ENCODE results near the gene HTRA2.

DNA sequence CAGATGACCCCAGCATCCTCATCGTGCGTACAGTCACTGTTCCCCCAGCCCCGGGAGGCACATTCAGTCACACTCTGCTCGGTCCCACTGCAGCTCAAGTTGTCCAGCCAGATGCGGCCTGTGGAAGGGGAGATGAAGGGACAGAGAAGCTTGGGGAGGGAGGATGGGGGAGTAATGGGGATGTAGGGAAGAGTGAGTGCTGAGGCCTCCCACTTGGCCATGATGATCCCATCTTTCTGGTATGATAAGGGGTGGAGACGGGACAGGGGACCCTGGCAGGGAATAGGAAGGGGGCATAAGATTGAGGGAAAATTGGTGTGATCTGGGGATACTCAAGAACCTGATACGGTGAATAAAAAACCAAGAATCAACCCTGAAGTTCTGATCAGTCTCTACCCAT lies 20.5 kb downstream of the HTRA2 start:
- TF ChIP-seq, protein P1, sequence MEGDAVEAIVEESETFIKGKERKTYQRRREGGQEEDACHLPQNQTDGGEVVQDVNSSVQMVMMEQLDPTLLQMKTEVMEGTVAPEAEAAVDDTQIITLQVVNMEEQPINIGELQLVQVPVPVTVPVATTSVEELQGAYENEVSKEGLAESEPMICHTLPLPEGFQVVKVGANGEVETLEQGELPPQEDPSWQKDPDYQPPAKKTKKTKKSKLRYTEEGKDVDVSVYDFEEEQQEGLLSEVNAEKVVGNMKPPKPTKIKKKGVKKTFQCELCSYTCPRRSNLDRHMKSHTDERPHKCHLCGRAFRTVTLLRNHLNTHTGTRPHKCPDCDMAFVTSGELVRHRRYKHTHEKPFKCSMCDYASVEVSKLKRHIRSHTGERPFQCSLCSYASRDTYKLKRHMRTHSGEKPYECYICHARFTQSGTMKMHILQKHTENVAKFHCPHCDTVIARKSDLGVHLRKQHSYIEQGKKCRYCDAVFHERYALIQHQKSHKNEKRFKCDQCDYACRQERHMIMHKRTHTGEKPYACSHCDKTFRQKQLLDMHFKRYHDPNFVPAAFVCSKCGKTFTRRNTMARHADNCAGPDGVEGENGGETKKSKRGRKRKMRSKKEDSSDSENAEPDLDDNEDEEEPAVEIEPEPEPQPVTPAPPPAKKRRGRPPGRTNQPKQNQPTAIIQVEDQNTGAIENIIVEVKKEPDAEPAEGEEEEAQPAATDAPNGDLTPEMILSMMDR (IDR thresholded peaks at IDR 0.05; ENCODE audit: low read depth, low read length, missing input control), result no peak
- TF ChIP-seq SP1 (IDR thresholded peaks at IDR 0.05), result no peak
- no peak for TF ChIP-seq RAD21 (IDR thresholded peaks at IDR 0.05)
- TF ChIP-seq HNF4A (conservative IDR thresholded peaks at IDR 0.05), result no peak
- TF ChIP-seq, protein P2, sequence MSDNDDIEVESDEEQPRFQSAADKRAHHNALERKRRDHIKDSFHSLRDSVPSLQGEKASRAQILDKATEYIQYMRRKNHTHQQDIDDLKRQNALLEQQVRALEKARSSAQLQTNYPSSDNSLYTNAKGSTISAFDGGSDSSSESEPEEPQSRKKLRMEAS (IDR thresholded peaks at IDR 0.05), result no peak
- no peak for TF ChIP-seq YY1 (IDR thresholded peaks at IDR 0.05)

Data from liver (tissue), 3 donors.